ENCODE results near the gene HOXB4.

DNA sequence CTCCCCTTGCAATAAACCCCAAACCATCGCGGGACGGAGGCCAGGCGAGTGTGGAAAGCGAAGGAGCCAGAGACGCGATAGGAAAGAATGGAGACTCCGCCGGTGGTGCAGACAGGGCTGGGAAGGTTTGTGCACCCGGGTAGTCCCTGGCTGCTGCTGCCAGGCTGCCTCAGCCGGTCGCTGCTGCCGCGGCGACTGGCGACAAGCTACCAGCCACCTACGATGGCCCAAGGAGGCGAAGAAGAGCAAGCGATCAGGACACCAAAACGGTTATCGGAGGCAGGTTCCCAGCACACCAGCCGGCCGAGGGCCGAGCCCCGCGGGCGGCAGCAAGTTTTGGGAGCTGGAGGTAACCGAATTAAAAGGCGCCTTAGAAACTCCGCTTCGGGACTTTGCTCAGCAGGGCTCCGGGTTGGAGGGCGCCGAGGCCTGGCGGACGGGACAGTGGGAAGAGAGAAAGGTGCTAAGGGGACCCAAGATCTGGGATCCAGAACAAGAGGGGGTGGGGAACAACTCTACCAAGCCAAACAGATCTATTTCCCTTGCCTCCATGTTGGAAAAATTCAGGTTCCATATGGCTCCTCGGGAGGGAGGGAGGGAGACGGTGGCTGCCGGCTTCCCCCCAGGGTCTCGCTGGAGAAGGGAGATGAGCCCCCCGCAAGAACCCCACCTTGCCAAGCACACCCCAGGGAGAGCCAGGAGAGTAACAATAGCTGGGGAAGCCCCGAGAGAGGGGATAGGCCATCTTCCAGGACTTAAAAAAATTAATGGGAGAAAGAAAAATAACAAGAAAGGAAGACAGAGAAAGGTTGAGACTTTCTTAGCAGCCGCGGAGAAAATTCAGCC, 23.5 kb downstream of the HOXB4 start:
- TF ChIP-seq, protein P1, sequence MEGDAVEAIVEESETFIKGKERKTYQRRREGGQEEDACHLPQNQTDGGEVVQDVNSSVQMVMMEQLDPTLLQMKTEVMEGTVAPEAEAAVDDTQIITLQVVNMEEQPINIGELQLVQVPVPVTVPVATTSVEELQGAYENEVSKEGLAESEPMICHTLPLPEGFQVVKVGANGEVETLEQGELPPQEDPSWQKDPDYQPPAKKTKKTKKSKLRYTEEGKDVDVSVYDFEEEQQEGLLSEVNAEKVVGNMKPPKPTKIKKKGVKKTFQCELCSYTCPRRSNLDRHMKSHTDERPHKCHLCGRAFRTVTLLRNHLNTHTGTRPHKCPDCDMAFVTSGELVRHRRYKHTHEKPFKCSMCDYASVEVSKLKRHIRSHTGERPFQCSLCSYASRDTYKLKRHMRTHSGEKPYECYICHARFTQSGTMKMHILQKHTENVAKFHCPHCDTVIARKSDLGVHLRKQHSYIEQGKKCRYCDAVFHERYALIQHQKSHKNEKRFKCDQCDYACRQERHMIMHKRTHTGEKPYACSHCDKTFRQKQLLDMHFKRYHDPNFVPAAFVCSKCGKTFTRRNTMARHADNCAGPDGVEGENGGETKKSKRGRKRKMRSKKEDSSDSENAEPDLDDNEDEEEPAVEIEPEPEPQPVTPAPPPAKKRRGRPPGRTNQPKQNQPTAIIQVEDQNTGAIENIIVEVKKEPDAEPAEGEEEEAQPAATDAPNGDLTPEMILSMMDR (IDR thresholded peaks at IDR 0.05) = no peak
- no peak for TF ChIP-seq POLR2AphosphoS5 (IDR thresholded peaks at IDR 0.05; ENCODE audit: low read depth, low read length)
- TF ChIP-seq FOSL2 (IDR thresholded peaks at IDR 0.05; ENCODE audit: borderline replicate concordance, low read depth) = no peak
- TF ChIP-seq, protein P2, sequence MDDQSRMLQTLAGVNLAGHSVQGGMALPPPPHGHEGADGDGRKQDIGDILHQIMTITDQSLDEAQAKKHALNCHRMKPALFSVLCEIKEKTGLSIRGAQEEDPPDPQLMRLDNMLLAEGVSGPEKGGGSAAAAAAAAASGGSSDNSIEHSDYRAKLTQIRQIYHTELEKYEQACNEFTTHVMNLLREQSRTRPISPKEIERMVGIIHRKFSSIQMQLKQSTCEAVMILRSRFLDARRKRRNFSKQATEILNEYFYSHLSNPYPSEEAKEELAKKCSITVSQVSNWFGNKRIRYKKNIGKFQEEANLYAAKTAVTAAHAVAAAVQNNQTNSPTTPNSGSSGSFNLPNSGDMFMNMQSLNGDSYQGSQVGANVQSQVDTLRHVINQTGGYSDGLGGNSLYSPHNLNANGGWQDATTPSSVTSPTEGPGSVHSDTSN (IDR thresholded peaks at IDR 0.05) = no peak
- no peak for TF ChIP-seq NRF1 (IDR thresholded peaks at IDR 0.05; ENCODE audit: low read depth, low read length)
- TF ChIP-seq, protein P3, sequence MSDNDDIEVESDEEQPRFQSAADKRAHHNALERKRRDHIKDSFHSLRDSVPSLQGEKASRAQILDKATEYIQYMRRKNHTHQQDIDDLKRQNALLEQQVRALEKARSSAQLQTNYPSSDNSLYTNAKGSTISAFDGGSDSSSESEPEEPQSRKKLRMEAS (IDR thresholded peaks at IDR 0.05; ENCODE audit: low read depth) = no peak
- no peak for TF ChIP-seq CHD2 (IDR thresholded peaks at IDR 0.05; ENCODE audit: low read length, partially characterized antibody)
- TF ChIP-seq, protein P4, sequence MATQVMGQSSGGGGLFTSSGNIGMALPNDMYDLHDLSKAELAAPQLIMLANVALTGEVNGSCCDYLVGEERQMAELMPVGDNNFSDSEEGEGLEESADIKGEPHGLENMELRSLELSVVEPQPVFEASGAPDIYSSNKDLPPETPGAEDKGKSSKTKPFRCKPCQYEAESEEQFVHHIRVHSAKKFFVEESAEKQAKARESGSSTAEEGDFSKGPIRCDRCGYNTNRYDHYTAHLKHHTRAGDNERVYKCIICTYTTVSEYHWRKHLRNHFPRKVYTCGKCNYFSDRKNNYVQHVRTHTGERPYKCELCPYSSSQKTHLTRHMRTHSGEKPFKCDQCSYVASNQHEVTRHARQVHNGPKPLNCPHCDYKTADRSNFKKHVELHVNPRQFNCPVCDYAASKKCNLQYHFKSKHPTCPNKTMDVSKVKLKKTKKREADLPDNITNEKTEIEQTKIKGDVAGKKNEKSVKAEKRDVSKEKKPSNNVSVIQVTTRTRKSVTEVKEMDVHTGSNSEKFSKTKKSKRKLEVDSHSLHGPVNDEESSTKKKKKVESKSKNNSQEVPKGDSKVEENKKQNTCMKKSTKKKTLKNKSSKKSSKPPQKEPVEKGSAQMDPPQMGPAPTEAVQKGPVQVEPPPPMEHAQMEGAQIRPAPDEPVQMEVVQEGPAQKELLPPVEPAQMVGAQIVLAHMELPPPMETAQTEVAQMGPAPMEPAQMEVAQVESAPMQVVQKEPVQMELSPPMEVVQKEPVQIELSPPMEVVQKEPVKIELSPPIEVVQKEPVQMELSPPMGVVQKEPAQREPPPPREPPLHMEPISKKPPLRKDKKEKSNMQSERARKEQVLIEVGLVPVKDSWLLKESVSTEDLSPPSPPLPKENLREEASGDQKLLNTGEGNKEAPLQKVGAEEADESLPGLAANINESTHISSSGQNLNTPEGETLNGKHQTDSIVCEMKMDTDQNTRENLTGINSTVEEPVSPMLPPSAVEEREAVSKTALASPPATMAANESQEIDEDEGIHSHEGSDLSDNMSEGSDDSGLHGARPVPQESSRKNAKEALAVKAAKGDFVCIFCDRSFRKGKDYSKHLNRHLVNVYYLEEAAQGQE (IDR thresholded peaks at IDR 0.05; ENCODE audit: low read depth, low read length) = no peak

All from SK-N-SH (cell line).